ENCODE data around the gene ATG9A.

GRCh38 chr2:219186754-219187456, 42.5 kb downstream of the ATG9A start:
- TF ChIP-seq, protein P1, sequence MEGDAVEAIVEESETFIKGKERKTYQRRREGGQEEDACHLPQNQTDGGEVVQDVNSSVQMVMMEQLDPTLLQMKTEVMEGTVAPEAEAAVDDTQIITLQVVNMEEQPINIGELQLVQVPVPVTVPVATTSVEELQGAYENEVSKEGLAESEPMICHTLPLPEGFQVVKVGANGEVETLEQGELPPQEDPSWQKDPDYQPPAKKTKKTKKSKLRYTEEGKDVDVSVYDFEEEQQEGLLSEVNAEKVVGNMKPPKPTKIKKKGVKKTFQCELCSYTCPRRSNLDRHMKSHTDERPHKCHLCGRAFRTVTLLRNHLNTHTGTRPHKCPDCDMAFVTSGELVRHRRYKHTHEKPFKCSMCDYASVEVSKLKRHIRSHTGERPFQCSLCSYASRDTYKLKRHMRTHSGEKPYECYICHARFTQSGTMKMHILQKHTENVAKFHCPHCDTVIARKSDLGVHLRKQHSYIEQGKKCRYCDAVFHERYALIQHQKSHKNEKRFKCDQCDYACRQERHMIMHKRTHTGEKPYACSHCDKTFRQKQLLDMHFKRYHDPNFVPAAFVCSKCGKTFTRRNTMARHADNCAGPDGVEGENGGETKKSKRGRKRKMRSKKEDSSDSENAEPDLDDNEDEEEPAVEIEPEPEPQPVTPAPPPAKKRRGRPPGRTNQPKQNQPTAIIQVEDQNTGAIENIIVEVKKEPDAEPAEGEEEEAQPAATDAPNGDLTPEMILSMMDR (IDR thresholded peaks at IDR 0.05) = no peak
- no peak for TF ChIP-seq POLR2A (IDR thresholded peaks at IDR 0.05)

All from uterus (tissue), 2 donors.